GM12878 (cell line): ENCODE measurements around the gene WDR72. TPM values are rescaled to one million over a fixed set of nuclear protein-coding genes. Genes with fewer than 3 reads are reported as not detected.

ENCODE experiments used
- ATAC-seq: fragments of 200-7000 bp; cut with Tn5 transposase; 3 replicates; pipeline ENCODE4 v1.9.1; 2020; ENCODE audit warnings: mild to moderate bottlenecking, moderate library complexity
- BruUV-seq: library from RNA; stranded (reverse); fragments of 400-500 nt; replicated peaks from 2 replicates; lab custom pipeline; 2021; lab: Mats Ljungman, UMichigan
- CTCF ChIA-PET: fragments of 300-600 bp; sonication (Branson Sonifier 250); formaldehyde crosslinking; extraction: SDS; loops from one replicate; lab custom pipeline; 2021; ENCODE audit warnings: inconsistent platforms; lab: Yijun Ruan, JAX
- POLR2A ChIA-PET: fragments of 350-600 bp; formaldehyde crosslinking; extraction: SDS; loops from one replicate; lab custom pipeline; 2021; ENCODE audit warnings: inconsistent platforms; lab: Charles Lee
- RAD21 ChIA-PET: fragments of 300-600 bp; sonication (Branson Sonifier 250); formaldehyde crosslinking; loops from one replicate; lab custom pipeline; 2023; ENCODE audit warnings: antibody characterized with exemption; ENCODE audit not compliant: unreplicated experiment; lab: Charles Lee
- SMC1A ChIA-PET: fragments of 300-600 bp; sonication (Branson Sonifier 250); formaldehyde crosslinking; loops from one replicate; lab custom pipeline; 2023; ENCODE audit not compliant: unreplicated experiment, uncharacterized antibody; lab: Charles Lee
- DNase-seq: peaks from one replicate; pipeline ENCODE4 v3.0.0-alpha.2; 2011; ENCODE audit warnings: low read depth, low spot score
- FAIRE-seq: peaks from 3 replicates; lab custom pipeline; 2011; peaks lifted over from hg19 to GRCh38; lab: Jason Lieb, UNC
- H2AFZ ChIP-seq: 2 replicates; pipeline ENCODE4 v1.6.0; 2011; ENCODE audit warnings: low read depth, low read length, control low read depth; ENCODE audit not compliant: control insufficient read depth
- H3K27ac ChIP-seq: 2 replicates; pipeline ENCODE4 v1.5.1; 2011; ENCODE audit warnings: control low read depth; ENCODE audit not compliant: control insufficient read depth, insufficient read depth
- H3K27me3 ChIP-seq, 2 experiments: replicated peaks in 1 of 2; 2 replicates each; pipeline versions ENCODE4 v1.6.0 to v1.6.1; 2011; ENCODE audit warnings: low read length in 1 of 2; ENCODE audit not compliant: control insufficient read depth in 2 of 2, insufficient read depth in 2 of 2
- H3K36me3 ChIP-seq, 2 experiments: 2 replicates each; pipeline ENCODE4 v1.5.1; 2011; ENCODE audit warnings: low read length in 1 of 2; ENCODE audit not compliant: control insufficient read depth in 2 of 2, insufficient read depth in 2 of 2
- H3K4me1 ChIP-seq: 2 replicates; pipeline ENCODE4 v1.6.1; 2011; ENCODE audit warnings: mild to moderate bottlenecking, low read length, moderate library complexity, mixed read lengths; ENCODE audit not compliant: control insufficient read depth, insufficient read depth
- H3K4me2 ChIP-seq: 2 replicates; pipeline ENCODE4 v1.6.0; 2011; ENCODE audit warnings: control low read depth; ENCODE audit not compliant: control insufficient read depth, insufficient read depth
- H3K4me3 ChIP-seq: fragments of 200-600 bp; sonication (generic); 2 replicates; pipeline ENCODE4 v1.5.1; 2016
- H3K79me2 ChIP-seq: 2 replicates; pipeline ENCODE4 v1.6.0; 2011; ENCODE audit warnings: low read length; ENCODE audit not compliant: control insufficient read depth, insufficient read depth
- H3K9ac ChIP-seq: 2 replicates; pipeline ENCODE4 v1.8.0; 2011; ENCODE audit warnings: low read length, control low read depth, mixed read lengths; ENCODE audit not compliant: control insufficient read depth, insufficient read depth
- H3K9me3 ChIP-seq: replicated peaks from 3 replicates; pipeline ENCODE4 v1.5.1; 2011; ENCODE audit warnings: mild to moderate bottlenecking, low read length; ENCODE audit not compliant: control insufficient read depth, insufficient read depth
- H4K20me1 ChIP-seq: 2 replicates; pipeline ENCODE4 v1.6.0; 2011; ENCODE audit not compliant: control insufficient read depth, insufficient read depth
- ASH2L ChIP-seq: fragments of 300-600, 200-600 bp; sonication (generic); IDR thresholded peaks from 2 replicates; pipeline ENCODE4 v1.6.1; 2017; ENCODE audit warnings: low read depth, mild to moderate bottlenecking, borderline replicate concordance
- CHD4 ChIP-seq: fragments of 200-600 bp; sonication (generic); IDR thresholded peaks from 2 replicates; pipeline ENCODE4 v1.6.1; 2016; ENCODE audit warnings: mild to moderate bottlenecking
- EGR1 ChIP-seq, 2 experiments: IDR thresholded peaks; 1 replicate in 1 of 2; 2 replicates in 1 of 2; pipeline ENCODE4 v1.6.1; 2011 to 2012; ENCODE audit warnings: low read depth in 2 of 2, low read length in 2 of 2, borderline replicate concordance in 1 of 2, mild to moderate bottlenecking in 1 of 2, moderate library complexity in 1 of 2
- JUNB ChIP-seq: IDR thresholded peaks from 2 replicates; pipeline ENCODE4 v1.6.1; 2016; ENCODE audit warnings: antibody characterized with exemption, mild to moderate bottlenecking
- KDM1A ChIP-seq: fragments of 200-600 bp; sonication (generic); IDR thresholded peaks from 2 replicates; pipeline ENCODE4 v1.6.1; 2016; ENCODE audit warnings: borderline replicate concordance
- MEF2B ChIP-seq: fragments of 450-650 bp; IDR thresholded peaks from 2 replicates; pipeline ENCODE4 v1.6.1; 2018; ENCODE audit warnings: mild to moderate bottlenecking, moderate library complexity; ENCODE audit not compliant: partially characterized antibody, poor library complexity, severe bottlenecking
- POLR2AphosphoS5 ChIP-seq: IDR thresholded peaks from 2 replicates; pipeline ENCODE4 v1.6.1; 2011; ENCODE audit warnings: mild to moderate bottlenecking, low read length, inconsistent platforms
- RAD21 ChIP-seq: IDR thresholded peaks from 2 replicates; pipeline ENCODE4 v1.6.1; 2011; ENCODE audit warnings: mild to moderate bottlenecking, low read depth, low read length, moderate library complexity; ENCODE audit not compliant: insufficient read depth
- RFX5 ChIP-seq: IDR thresholded peaks from 2 replicates; pipeline ENCODE4 v1.6.1; 2011; ENCODE audit warnings: low read depth, low read length, improper control_type of control experiment
- STAT3 ChIP-seq: IDR thresholded peaks from 2 replicates; pipeline ENCODE4 v1.6.1; 2011; ENCODE audit warnings: low read depth, low read length, improper control_type of control experiment
- ZSCAN29 ChIP-seq: fragments of 450-650 bp; IDR thresholded peaks from 2 replicates; pipeline ENCODE4 v1.6.1; 2017; ENCODE audit warnings: mild to moderate bottlenecking, moderate library complexity
- WGBS: methylation state at CpG from one replicate; pipeline ENCODE4 v1.1.6; 2016; ENCODE audit warnings: low lambda C conversion rate; ENCODE audit not compliant: insufficient replicate concordance, insufficient coverage; ENCODE audit errors: missing lambda C conversion rate; 5-methylcytosine and 5-hydroxymethylcytosine counted together
- in situ Hi-C: fragments of 300-500 bp; cut with MboI; formaldehyde crosslinking; loops from 9 replicates; pipeline ENCODE4 v1.14.3; 2018; ENCODE audit warnings: mixed read lengths
- intact Hi-C: fragments of 100-400 bp; cut with micrococcal nuclease; formaldehyde crosslinking; loops from one replicate; pipeline ENCODE4 v1.14.2; 2022; ENCODE audit not compliant: unreplicated experiment
- polyA plus RNA-seq, 11 experiments: library from polyadenylated mRNA; depleted of rRNA in 4 of 11; unstranded in 6 of 11; stranded (reverse) in 5 of 11; fragments of >200 nt; fragmentation: Nextera tagmentation in 4 of 11; fragmentation: Illumina TruSeq in 1 of 11; extraction: Ambion mirVana in 4 of 11; extraction: Trizol in 1 of 11; gene quantifications; 1 replicate in 1 of 11; 2 replicates in 10 of 11; pipeline versions ENCODE4 v1.2.1 to v1.2.3, GENCODE V29; 2011 to 2016; ENCODE audit warnings: inconsistent platforms in 2 of 11, missing spikeins in 2 of 11, low read depth in 1 of 11
- total RNA-seq, 4 experiments: library from RNA; depleted of rRNA in 3 of 4; stranded (reverse); fragments of >200 nt in 3 of 4; fragmentation: Illumina TruSeq in 1 of 4; extraction: Trizol in 1 of 4; gene quantifications; 2 replicates each; pipeline versions ENCODE4 v1.2.1 to v1.2.3, GENCODE V29; 2013 to 2021
- TF ChIP-seq, protein P1 (sequence below): fragments of 450-650 bp; IDR thresholded peaks from 2 replicates; pipeline ENCODE4 v1.6.1; 2018; ENCODE audit warnings: mild to moderate bottlenecking, low read depth, moderate library complexity; ENCODE audit not compliant: partially characterized antibody

The WDR72 gene
- total and polyA plus RNA-seq, 10 of the 15 experiments (the other 5 are each of a cell fraction or from before 2014, with no cell fraction given) = 0.03 TPM; not detected in 9

DNA sequence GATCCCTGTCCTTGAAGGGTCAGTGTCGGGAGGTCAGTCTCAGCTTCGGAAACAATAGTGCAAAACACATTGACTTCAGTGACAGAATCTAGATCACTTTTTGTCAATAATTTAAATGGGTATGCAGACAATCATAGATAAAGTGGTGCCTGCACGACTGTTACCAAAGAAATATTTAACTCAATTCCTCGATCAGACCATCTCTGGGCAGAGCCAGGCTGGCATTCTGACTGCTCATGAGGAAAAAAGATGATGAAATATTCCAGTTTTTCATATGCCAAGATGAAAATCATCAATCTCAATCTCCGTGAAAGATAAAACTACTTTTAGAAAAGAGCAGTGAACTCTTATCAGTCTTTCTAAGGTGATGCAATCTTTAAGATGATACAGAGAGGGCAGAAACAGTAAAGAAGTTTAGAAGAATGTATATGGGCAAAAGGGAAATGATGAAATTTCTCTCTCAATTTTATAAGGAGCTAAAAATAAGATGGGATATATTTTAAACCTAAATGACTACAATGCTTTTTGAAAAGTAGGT is 169.9 kb downstream of the WDR72 start:
- no peak overlapping the region for H3K9ac ChIP-seq
- ATAC-seq (no peak), DNase-seq (no peak), FAIRE-seq (no peak)
- ChIA-PET CTCF (no interaction called here), RAD21 (no interaction called here), SMC1A (no interaction called here), POLR2A (no interaction called here)
- in situ Hi-C loops = no loop called here
- no peaks in the 10 kb centered on the region for H3K4me1 ChIP-seq
- no peak for TF ChIP-seq EGR1 (IDR thresholded peaks at IDR 0.05; ENCODE audit: borderline replicate concordance in 1 of 2, low read depth in 2 of 2, low read length in 2 of 2)
- TF ChIP-seq ZSCAN29 = no peak
- no peak for TF ChIP-seq KDM1A
- no peak for TF ChIP-seq STAT3
- TF ChIP-seq JUNB = no peak
- TF ChIP-seq ASH2L = no peak
- TF ChIP-seq POLR2AphosphoS5 = no peak
- TF ChIP-seq RAD21 = no peak
- no peak for TF ChIP-seq CHD4
- TF ChIP-seq MEF2B = no peak
- TF ChIP-seq, protein P1, sequence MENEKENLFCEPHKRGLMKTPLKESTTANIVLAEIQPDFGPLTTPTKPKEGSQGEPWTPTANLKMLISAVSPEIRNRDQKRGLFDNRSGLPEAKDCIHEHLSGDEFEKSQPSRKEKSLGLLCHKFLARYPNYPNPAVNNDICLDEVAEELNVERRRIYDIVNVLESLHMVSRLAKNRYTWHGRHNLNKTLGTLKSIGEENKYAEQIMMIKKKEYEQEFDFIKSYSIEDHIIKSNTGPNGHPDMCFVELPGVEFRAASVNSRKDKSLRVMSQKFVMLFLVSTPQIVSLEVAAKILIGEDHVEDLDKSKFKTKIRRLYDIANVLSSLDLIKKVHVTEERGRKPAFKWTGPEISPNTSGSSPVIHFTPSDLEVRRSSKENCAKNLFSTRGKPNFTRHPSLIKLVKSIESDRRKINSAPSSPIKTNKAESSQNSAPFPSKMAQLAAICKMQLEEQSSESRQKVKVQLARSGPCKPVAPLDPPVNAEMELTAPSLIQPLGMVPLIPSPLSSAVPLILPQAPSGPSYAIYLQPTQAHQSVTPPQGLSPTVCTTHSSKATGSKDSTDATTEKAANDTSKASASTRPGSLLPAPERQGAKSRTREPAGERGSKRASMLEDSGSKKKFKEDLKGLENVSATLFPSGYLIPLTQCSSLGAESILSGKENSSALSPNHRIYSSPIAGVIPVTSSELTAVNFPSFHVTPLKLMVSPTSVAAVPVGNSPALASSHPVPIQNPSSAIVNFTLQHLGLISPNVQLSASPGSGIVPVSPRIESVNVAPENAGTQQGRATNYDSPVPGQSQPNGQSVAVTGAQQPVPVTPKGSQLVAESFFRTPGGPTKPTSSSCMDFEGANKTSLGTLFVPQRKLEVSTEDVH = no peak
- no peak for TF ChIP-seq RFX5
- no peak overlapping the region for H3K4me2 ChIP-seq
- WGBS = 14% methylated on average over 5 of the region's 5 CpGs
- no peaks in the 10 kb centered on the region for H3K9me3 ChIP-seq
- no peak overlapping the region for H3K4me3 ChIP-seq
- H2AFZ ChIP-seq = no peak overlapping the region
- no peak overlapping the region for H3K27ac ChIP-seq
- no peaks in the 10 kb centered on the region for H4K20me1 ChIP-seq
- no peaks in the 10 kb centered on the region for H3K27me3 ChIP-seq
- intact Hi-C loops = no loop called here
- no peaks in the 10 kb centered on the region for H3K36me3 ChIP-seq
- no peaks in the 10 kb centered on the region for H3K79me2 ChIP-seq
- no TSS peak for BruUV-seq
